Measurements from ENCODE around the gene CACNG6.
"Not testable (repeated sequence)": the region's sequence is repeated elsewhere in the genome, so short reads cannot be mapped to it uniquely, and the experiment has no call there.

Gene CACNG6

GRCh38 chr19:54035215-54036178, 44.1 kb downstream of the CACNG6 start:
- peak overlapping the region; percentile 35 for H3K27ac ChIP-seq
- DNase-seq (ENCODE audit: low read depth, low spot score) = peak; percentile 20

- not testable (repeated sequence) for DNase-seq (ENCODE audit: low read depth, low spot score); H3K27ac ChIP-seq
Observed at GRCh38 chr19:54036542-54036941, 45.1 kb downstream of the CACNG6 start.

GRCh38 chr19:54040003-54040402, 48.6 kb downstream of the CACNG6 start:
- no peak overlapping the region for H3K27ac ChIP-seq
- no peak for DNase-seq (ENCODE audit: low read depth, low spot score)

- H3K27ac ChIP-seq = no peak overlapping the region
- no peak for DNase-seq (ENCODE audit: low read depth, low spot score)
Observed at GRCh38 chr19:54041969-54042606, 50.7 kb downstream of the CACNG6 start.

- DNase-seq (ENCODE audit: low read depth, low spot score) = no peak
- no peak overlapping the region for H3K27ac ChIP-seq
Observed at GRCh38 chr19:54042989-54043388, 51.6 kb downstream of the CACNG6 start.

GRCh38 chr19:54045771-54046170, 54.3 kb downstream of the CACNG6 start:
- no peak for DNase-seq (ENCODE audit: low read depth, low spot score)
- no peak overlapping the region for H3K27ac ChIP-seq

GRCh38 chr19:54047616-54048015, 56.2 kb downstream of the CACNG6 start:
- DNase-seq (ENCODE audit: low read depth, low spot score) = no peak
- H3K27ac ChIP-seq = no peak overlapping the region

Measured in epithelial cell of prostate (primary cell).